SIG-M5 treated with dmso at 0.1 percent for 504 hours (cell line): ENCODE data around the gene CYYR1.

Source experiments
- DNase-seq: peaks from one replicate; lab custom pipeline; 2025; ENCODE audit not compliant: unreplicated experiment; lab: John Stamatoyannopoulos, UW

The CYYR1 gene

DNA sequence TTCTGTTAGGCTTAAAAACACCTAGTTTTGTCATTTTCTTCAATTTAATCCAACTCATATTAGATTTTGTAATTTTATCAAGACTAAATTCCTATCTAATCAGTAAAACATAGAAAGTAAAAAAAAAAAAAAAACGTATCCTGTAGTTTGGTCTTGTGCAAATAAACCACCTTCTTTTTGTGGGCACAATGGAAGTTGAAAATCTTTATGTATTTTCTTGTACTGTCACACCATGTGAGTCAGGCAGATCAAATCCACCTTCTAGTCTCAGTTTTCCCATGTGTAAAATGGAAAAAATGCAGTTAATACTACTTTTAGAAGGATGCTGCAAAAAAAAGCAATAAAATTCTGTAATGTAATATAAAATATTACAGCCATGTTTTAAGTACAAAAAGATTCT lies 129.8 kb downstream of the CYYR1 start:
- no peak for DNase-seq

DNA sequence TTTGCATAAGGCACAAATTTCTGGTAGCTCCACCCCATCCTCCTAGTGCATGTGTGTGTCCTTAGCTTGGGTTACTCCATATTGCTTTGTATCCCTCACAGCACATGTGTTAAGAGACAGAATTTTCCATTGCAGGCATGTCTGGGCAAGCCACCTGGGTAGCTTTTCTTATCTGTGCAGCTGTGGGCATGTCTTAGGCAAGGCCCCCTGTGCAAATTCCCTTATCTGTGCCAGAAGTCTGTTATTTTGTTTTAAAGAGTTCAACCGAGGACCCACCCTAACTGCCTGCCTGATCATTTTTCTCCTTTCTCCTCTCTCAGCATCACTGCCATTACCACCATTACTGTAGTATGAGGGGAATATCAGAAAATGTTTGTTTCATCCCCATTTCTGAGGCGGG lies 131.9 kb downstream of the CYYR1 start:
- no peak for DNase-seq

DNA sequence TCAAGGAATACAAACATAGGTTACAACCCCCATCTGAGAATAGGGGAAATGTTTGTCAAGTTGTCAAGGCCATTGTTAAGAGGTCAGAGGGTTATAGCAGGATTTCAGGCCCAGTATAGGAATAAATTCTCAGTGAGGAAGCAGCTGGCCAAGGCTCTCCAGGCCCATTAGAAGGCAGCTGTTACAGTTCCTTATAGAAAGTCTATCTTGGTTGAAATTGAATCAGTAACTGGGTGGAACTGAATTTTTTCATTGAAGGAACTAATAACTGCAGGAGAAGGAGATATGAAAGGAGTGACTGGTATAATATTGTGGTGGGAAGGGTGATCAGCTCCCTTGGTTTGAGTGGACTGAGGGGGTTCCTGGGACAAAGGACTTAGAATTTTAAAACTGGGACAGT lies 134.1 kb downstream of the CYYR1 start:
- no peak for DNase-seq

DNA sequence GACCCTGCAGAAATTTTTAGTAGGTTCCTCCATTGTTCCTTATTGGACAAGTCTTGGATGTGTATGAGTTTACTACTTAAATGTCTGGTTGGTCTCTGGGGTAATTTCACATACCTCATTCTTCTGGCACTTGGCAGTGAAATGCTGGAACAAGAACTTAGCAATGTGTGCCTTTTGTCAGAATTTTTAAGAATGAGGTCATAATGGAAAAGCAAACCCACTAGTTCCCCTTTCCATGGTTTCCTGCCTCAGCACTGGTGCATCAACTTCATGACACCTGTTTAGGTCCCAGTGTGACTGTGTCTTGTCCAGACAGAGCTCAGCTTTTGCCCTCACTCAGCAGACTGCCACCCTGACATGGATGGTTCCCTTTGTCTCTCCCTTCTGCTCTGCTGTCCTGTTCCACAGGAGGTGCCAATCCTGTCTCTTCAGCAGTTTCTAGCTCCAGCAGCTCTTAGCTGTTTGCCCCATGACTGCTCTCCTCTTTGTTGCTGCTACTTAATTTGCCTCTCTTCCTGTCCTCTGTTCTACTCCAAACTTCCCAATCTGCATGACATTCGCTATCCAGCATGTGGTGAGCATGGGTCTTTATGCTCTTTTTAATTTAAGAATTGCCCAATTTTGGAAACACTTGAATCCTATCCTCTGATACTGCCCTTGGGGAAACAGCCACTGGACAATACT lies 135.6 kb downstream of the CYYR1 start:
- DNase-seq: peak; percentile 27

DNA sequence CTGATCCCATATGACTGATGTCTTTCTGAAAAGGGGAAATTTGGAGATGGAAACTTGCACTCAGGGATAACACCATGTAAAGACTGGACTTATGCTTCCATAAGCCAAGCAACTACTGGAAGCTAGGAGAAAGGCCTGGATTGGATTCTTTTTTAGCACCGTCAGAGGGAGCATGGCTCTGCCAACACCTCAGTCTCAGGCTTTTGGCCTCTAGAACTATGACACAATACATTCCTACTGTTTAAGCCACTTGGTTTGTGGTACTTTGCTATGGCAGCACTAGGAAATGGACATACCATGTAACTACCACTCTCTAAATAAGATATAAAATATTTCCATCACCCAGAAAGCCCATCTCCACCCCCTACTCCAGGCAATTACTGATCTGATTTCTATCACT lies 139.7 kb downstream of the CYYR1 start:
- no peak for DNase-seq

- DNase-seq: no peak
Observed at GRCh38 chr21:26432410-26432809, 140.7 kb downstream of the CYYR1 start.

DNA sequence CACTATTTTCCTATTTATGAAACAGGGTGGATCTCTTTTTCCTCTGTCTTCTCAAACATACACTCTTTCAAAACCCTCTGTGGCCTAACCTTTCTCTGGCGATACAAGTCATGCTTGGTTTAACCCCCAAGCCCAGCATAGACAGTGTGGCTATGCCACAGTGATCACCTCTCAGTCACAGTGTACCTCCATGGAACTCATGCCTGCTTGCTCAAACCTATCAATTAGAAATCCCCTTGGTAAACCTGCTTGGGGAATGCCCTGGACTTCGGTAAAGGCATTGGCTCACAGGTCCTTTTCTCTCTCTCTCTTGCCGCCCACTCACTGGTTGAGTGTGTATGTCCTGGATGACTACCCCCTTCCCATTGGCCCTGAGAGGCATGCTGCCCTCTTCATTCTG lies 147.5 kb downstream of the CYYR1 start:
- no peak for DNase-seq

- DNase-seq: no peak
Observed at GRCh38 chr21:26423511-26423910, 149.6 kb downstream of the CYYR1 start.

DNA sequence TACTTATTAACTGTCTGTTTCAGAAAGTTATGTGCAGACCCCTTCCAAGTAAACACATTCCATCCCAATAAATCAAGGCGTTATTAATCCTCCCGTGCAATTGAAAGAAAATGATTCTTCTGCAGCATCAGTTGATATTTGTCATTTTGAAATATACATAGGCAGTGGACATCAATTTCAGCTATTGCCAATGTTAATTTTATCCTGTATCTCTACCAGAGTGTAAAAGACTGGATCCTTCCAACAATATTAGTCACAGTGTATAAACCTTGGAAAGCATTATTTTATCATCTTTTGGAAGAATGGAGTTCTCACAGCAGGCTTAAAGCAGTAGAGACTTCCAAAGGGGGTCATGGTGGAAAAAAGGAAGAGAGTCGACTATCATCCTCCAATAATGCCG lies 150.4 kb downstream of the CYYR1 start:
- no peak for DNase-seq

- no peak for DNase-seq
Observed at GRCh38 chr21:26422138-26422537, 150.9 kb downstream of the CYYR1 start.

DNA sequence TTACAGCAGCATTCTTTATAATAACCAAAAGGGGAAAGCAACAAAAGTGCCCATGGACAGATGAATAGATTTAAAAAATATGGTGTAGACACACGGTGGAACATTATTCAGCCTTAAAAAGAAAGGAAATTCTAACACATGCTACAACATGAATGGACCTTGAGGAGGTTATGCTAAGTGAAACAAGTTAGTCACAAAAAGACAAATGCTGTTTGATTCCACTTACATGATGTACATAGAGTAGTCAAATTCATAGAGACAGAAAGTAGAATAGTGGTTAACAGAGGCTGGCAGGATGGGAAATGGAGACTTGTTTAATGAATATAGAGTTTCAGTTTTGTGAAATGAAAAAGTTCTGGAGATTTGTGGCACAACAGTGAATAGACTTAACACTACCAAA lies 151.4 kb downstream of the CYYR1 start:
- DNase-seq: no peak
